GM23338 (cell line): ENCODE results near the gene WNT5B.

ENCODE experiments used
- CREB1 ChIP-seq: fragments of 250-450 bp; sonication (Bioruptor Pico); IDR thresholded peaks from 2 replicates; pipeline ENCODE4 v1.5.0; 2020; ENCODE audit warnings: low read depth, mild to moderate bottlenecking, moderate library complexity
- EZH2 ChIP-seq: fragments of 200-600 bp; sonication (generic); IDR thresholded peaks from one replicate; pipeline ENCODE4 v1.8.0; 2017; ENCODE audit warnings: antibody characterized with exemption, mild to moderate bottlenecking, low read depth; ENCODE audit not compliant: unreplicated experiment
- EZH2phosphoT487 ChIP-seq: fragments of 200-600 bp; sonication (generic); IDR thresholded peaks from one replicate; pipeline ENCODE4 v1.8.1; 2018; ENCODE audit warnings: antibody characterized with exemption; ENCODE audit not compliant: unreplicated experiment
- NANOG ChIP-seq: IDR thresholded peaks from 2 replicates; pipeline ENCODE4 v1.6.1; 2016; ENCODE audit warnings: antibody characterized with exemption, borderline replicate concordance
- POLR2AphosphoS5 ChIP-seq: IDR thresholded peaks from 2 replicates; pipeline ENCODE4 v1.6.1; 2016; ENCODE audit warnings: antibody characterized with exemption, low read depth
- STAT1 ChIP-seq: IDR thresholded peaks from one replicate; pipeline ENCODE4 v1.6.1; 2016; ENCODE audit warnings: antibody characterized with exemption; ENCODE audit not compliant: unreplicated experiment
- ZNF331 ChIP-seq: fragments of 250-450 bp; sonication (Bioruptor Pico); IDR thresholded peaks from 2 replicates; pipeline ENCODE4 v1.5.0; 2020; ENCODE audit warnings: low read depth, mild to moderate bottlenecking, moderate library complexity
- TF ChIP-seq, protein P1 (sequence below), 2 experiments: fragments of 200-600 bp in 1 of 2; sonication (generic) in 1 of 2; conservative IDR thresholded peaks; 2 replicates each; pipeline versions ENCODE4 v1.5.1 to v1.6.1; 2016 to 2017; ENCODE audit warnings: antibody characterized with exemption in 2 of 2, low read depth in 2 of 2, mild to moderate bottlenecking in 2 of 2, moderate library complexity in 1 of 2
- TF ChIP-seq, protein P2 (sequence below): IDR thresholded peaks from one replicate; pipeline ENCODE4 v1.6.1; 2018; ENCODE audit warnings: antibody characterized with exemption; ENCODE audit not compliant: unreplicated experiment

DNA sequence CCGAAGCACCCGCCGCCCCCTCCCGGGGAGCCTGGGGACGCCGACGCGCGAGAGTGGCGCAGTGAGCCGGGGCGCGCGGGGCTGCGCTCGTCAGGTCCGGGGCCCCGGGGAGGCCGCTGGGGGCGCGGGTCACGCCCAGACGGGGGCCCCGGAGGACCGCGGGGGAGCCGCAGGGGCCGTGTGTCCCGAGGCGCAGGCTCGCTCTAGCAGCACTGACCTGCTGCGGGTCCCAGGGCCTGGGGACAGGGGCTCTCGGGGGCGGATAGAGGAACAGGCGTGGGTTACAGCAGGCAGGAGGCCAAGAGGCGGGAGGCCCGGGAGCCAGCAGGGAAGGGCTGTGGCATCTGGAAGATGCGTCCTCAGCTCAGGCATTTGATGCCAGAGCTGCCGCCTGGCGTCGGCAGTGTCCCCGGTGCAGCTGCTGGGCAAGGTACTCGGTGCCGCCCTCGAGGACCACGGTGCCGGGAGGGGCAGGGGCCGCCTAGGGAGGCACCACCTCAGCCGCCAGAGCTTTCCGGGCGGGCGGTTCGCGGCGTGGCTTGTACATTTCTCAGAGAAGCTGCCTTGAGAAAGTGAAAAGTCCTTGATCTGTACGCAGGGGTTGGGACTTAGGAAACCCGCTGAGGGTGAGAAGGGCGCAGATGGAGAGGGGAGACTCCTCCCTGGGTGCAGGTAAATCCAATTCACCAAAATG is 1.2 kb downstream of the WNT5B start:
- TF ChIP-seq, protein P1, sequence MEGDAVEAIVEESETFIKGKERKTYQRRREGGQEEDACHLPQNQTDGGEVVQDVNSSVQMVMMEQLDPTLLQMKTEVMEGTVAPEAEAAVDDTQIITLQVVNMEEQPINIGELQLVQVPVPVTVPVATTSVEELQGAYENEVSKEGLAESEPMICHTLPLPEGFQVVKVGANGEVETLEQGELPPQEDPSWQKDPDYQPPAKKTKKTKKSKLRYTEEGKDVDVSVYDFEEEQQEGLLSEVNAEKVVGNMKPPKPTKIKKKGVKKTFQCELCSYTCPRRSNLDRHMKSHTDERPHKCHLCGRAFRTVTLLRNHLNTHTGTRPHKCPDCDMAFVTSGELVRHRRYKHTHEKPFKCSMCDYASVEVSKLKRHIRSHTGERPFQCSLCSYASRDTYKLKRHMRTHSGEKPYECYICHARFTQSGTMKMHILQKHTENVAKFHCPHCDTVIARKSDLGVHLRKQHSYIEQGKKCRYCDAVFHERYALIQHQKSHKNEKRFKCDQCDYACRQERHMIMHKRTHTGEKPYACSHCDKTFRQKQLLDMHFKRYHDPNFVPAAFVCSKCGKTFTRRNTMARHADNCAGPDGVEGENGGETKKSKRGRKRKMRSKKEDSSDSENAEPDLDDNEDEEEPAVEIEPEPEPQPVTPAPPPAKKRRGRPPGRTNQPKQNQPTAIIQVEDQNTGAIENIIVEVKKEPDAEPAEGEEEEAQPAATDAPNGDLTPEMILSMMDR (conservative IDR thresholded peaks at IDR 0.05; ENCODE audit: low read depth in 2 of 2), result peak in 1 of 2 experiments; percentile 5; a peak in 1 of 4 replicates
- TF ChIP-seq CREB1 (CRISPR knock-in tag) (no peak), EZH2 (no peak), EZH2phosphoT487 (no peak), ZNF331 (CRISPR knock-in tag) (no peak), POLR2AphosphoS5 (no peak), STAT1 (no peak), NANOG (no peak)
- TF ChIP-seq, protein P2, sequence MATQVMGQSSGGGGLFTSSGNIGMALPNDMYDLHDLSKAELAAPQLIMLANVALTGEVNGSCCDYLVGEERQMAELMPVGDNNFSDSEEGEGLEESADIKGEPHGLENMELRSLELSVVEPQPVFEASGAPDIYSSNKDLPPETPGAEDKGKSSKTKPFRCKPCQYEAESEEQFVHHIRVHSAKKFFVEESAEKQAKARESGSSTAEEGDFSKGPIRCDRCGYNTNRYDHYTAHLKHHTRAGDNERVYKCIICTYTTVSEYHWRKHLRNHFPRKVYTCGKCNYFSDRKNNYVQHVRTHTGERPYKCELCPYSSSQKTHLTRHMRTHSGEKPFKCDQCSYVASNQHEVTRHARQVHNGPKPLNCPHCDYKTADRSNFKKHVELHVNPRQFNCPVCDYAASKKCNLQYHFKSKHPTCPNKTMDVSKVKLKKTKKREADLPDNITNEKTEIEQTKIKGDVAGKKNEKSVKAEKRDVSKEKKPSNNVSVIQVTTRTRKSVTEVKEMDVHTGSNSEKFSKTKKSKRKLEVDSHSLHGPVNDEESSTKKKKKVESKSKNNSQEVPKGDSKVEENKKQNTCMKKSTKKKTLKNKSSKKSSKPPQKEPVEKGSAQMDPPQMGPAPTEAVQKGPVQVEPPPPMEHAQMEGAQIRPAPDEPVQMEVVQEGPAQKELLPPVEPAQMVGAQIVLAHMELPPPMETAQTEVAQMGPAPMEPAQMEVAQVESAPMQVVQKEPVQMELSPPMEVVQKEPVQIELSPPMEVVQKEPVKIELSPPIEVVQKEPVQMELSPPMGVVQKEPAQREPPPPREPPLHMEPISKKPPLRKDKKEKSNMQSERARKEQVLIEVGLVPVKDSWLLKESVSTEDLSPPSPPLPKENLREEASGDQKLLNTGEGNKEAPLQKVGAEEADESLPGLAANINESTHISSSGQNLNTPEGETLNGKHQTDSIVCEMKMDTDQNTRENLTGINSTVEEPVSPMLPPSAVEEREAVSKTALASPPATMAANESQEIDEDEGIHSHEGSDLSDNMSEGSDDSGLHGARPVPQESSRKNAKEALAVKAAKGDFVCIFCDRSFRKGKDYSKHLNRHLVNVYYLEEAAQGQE, result no peak
